Adrenal gland (tissue), 5 donors: ENCODE data around the gene ATP11A.

ENCODE experiments used
- CTCF ChIP-seq, 6 experiments: fragments of 450-650 bp in 4 of 6; fragments of 200-600 bp in 2 of 6; sonication (generic) in 1 of 6; IDR thresholded peaks; 1 replicate in 5 of 6; 2 replicates in 1 of 6; pipeline versions ENCODE4 v1.5.1 to v1.8.0; 2016 to 2021; ENCODE audit warnings: antibody characterized with exemption in 6 of 6, mild to moderate bottlenecking in 2 of 6, moderate library complexity in 1 of 6
- POLR2A ChIP-seq, 2 donors: fragments of 450-650 bp; IDR thresholded peaks; one replicate each; pipeline ENCODE4 v1.6.1; 2017; ENCODE audit warnings: antibody characterized with exemption in 2 of 2, mild to moderate bottlenecking in 2 of 2, moderate library complexity in 1 of 2
- donor health status: DM: no; HTN: no; CAD: no.

GRCh38 chr13:112880221-112880641, 190.4 kb downstream of the ATP11A start:
- no peak for TF ChIP-seq CTCF (IDR thresholded peaks at IDR 0.05)
- no peak for TF ChIP-seq POLR2A (IDR thresholded peaks at IDR 0.05)
